ENCODE data around the gene DDHD1.

DNA sequence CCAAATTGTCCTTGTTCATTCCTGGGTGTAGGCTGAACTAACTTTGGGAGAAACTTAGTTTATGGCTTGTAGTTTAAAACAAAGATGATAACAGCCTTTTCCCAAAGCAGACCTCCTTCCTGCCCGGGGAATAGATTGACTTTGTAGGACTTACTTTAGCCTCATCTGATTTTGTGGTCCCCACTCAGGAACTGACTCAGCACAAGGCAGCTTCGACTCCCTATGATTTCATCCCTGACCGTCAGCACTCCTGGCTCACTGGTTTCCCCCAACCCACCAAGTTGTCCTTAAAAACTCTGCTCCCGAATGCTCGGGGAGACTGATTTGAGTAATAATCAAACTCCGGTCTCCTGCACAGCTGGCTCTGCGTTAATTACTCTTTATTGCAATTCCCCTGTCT, 40.1 kb upstream of the DDHD1 start:
- TF ChIP-seq, protein P1, sequence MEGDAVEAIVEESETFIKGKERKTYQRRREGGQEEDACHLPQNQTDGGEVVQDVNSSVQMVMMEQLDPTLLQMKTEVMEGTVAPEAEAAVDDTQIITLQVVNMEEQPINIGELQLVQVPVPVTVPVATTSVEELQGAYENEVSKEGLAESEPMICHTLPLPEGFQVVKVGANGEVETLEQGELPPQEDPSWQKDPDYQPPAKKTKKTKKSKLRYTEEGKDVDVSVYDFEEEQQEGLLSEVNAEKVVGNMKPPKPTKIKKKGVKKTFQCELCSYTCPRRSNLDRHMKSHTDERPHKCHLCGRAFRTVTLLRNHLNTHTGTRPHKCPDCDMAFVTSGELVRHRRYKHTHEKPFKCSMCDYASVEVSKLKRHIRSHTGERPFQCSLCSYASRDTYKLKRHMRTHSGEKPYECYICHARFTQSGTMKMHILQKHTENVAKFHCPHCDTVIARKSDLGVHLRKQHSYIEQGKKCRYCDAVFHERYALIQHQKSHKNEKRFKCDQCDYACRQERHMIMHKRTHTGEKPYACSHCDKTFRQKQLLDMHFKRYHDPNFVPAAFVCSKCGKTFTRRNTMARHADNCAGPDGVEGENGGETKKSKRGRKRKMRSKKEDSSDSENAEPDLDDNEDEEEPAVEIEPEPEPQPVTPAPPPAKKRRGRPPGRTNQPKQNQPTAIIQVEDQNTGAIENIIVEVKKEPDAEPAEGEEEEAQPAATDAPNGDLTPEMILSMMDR (IDR thresholded peaks at IDR 0.05), result no peak
- TF ChIP-seq POLR2A (IDR thresholded peaks at IDR 0.05), result no peak

Data from prostate gland (tissue), 2 donors.